ENCODE results near the gene MTFR1L.

The MTFR1L gene

GRCh38 chr1:25861316-25862286 lies 41.8 kb downstream of the MTFR1L start:
- DNase-seq (ENCODE audit: low read depth in 2 of 2, low spot score in 1 of 2) = no peak

GRCh38 chr1:25862785-25863485 lies 43.2 kb downstream of the MTFR1L start:
- no peak for DNase-seq (ENCODE audit: low read depth in 2 of 2, low spot score in 1 of 2)

GRCh38 chr1:25863486-25864262 lies 43.9 kb downstream of the MTFR1L start:
- no peak for DNase-seq (ENCODE audit: low read depth in 2 of 2, low spot score in 1 of 2)

- DNase-seq (ENCODE audit: low read depth in 2 of 2, low spot score in 1 of 2) = no peak
These were observed 44.7 kb downstream of the MTFR1L start for GRCh38 chr1:25864434-25864833.

- DNase-seq (ENCODE audit: low read depth in 2 of 2, low spot score in 1 of 2) = no peak
These were observed 46.5 kb downstream of the MTFR1L start for GRCh38 chr1:25866288-25866687.

GRCh38 chr1:25867210-25867991 lies 47.6 kb downstream of the MTFR1L start:
- no peak for DNase-seq (ENCODE audit: low read depth in 2 of 2, low spot score in 1 of 2)

- no peak for DNase-seq (ENCODE audit: low read depth in 2 of 2, low spot score in 1 of 2)
These were observed 50.3 kb downstream of the MTFR1L start for GRCh38 chr1:25869909-25870606.

- no peak for DNase-seq (ENCODE audit: low read depth in 2 of 2, low spot score in 1 of 2)
These were observed 50.9 kb downstream of the MTFR1L start for GRCh38 chr1:25870614-25871013.

- DNase-seq (ENCODE audit: low read depth in 2 of 2, low spot score in 1 of 2) = no peak
These were observed 51.4 kb downstream of the MTFR1L start for GRCh38 chr1:25871086-25871703.

GRCh38 chr1:25871704-25872494 lies 52.1 kb downstream of the MTFR1L start:
- DNase-seq (ENCODE audit: low read depth in 2 of 2, low spot score in 1 of 2) = no peak

GRCh38 chr1:25872713-25873112 lies 53.0 kb downstream of the MTFR1L start:
- no peak for DNase-seq (ENCODE audit: low read depth in 2 of 2, low spot score in 1 of 2)

GRCh38 chr1:25873120-25873519 lies 53.4 kb downstream of the MTFR1L start:
- DNase-seq (ENCODE audit: low read depth in 2 of 2, low spot score in 1 of 2) = no peak

GRCh38 chr1:25874209-25874608 lies 54.5 kb downstream of the MTFR1L start:
- DNase-seq (ENCODE audit: low read depth in 2 of 2, low spot score in 1 of 2) = no peak

- DNase-seq (ENCODE audit: low read depth in 2 of 2, low spot score in 1 of 2) = no peak
These were observed 54.9 kb downstream of the MTFR1L start for GRCh38 chr1:25874635-25875153.

GRCh38 chr1:25875154-25875855 lies 55.6 kb downstream of the MTFR1L start, which contains the start of gene PAQR7:
Gene PAQR7, minus strand, starts transcription at chr1:25875708. Its CDS starts 11,869 bp downstream, at chr1:25863839.
- DNase-seq (ENCODE audit: low read depth in 2 of 2, low spot score in 1 of 2) = peak in 1 of 2 donors; percentile 25

- no peak for DNase-seq (ENCODE audit: low read depth in 2 of 2, low spot score in 1 of 2)
These were observed 56.3 kb downstream of the MTFR1L start for GRCh38 chr1:25875856-25876692.

- no peak for DNase-seq (ENCODE audit: low read depth in 2 of 2, low spot score in 1 of 2)
These were observed 56.9 kb downstream of the MTFR1L start for GRCh38 chr1:25876693-25877077.

Data from stimulated activated CD8-positive, alpha-beta memory T cell treated with anti-CD3 and anti-CD28 coated beads, Interleukin-4, amount 100 ng/mL, for 1 hour (primary cell).